ENCODE measurements around the gene TRPM3. TPM values are rescaled to one million over a fixed set of nuclear protein-coding genes. Genes with fewer than 3 reads are reported as not detected.

Gene TRPM3
- total RNA-seq, 1 donor from 2014 or later: 0.40 TPM

- DNase-seq (ENCODE audit: low read depth in 2 of 2): peak; percentile 16 to 36
These were observed 534.9 kb downstream of the TRPM3 start for GRCh38 chr9:70586476-70586875.

GRCh38 chr9:70581955-70582350 is 539.5 kb downstream of the TRPM3 start:
- DNase-seq (ENCODE audit: low read depth in 2 of 2): no peak

- DNase-seq (ENCODE audit: low read depth in 2 of 2): peak in 1 of 2 donors; percentile 20
These were observed 540.0 kb downstream of the TRPM3 start for GRCh38 chr9:70581214-70581954.

- no peak for DNase-seq (ENCODE audit: low read depth in 2 of 2)
These were observed 540.7 kb downstream of the TRPM3 start for GRCh38 chr9:70580606-70581195.

- DNase-seq (ENCODE audit: low read depth in 2 of 2): no peak
These were observed 541.7 kb downstream of the TRPM3 start for GRCh38 chr9:70579686-70580085.

- no peak for DNase-seq (ENCODE audit: low read depth in 2 of 2)
These were observed 542.7 kb downstream of the TRPM3 start for GRCh38 chr9:70578720-70579119.

- DNase-seq (ENCODE audit: low read depth in 2 of 2): no peak
These were observed 543.8 kb downstream of the TRPM3 start for GRCh38 chr9:70577671-70578070.

- no peak for DNase-seq (ENCODE audit: low read depth in 2 of 2)
These were observed 545.3 kb downstream of the TRPM3 start for GRCh38 chr9:70576116-70576515.

GRCh38 chr9:70574151-70574837 is 547.1 kb downstream of the TRPM3 start:
- DNase-seq (ENCODE audit: low read depth in 2 of 2): peak in 1 of 2 donors; percentile 36

GRCh38 chr9:70573308-70573707 is 548.1 kb downstream of the TRPM3 start:
- DNase-seq (ENCODE audit: low read depth in 2 of 2): no peak

GRCh38 chr9:70571258-70571657 is 550.2 kb downstream of the TRPM3 start:
- DNase-seq (ENCODE audit: low read depth in 2 of 2): no peak

- DNase-seq (ENCODE audit: low read depth in 2 of 2): no peak
These were observed 551.6 kb downstream of the TRPM3 start for GRCh38 chr9:70569791-70570190.

GRCh38 chr9:70569070-70569772 is 552.2 kb downstream of the TRPM3 start:
- DNase-seq (ENCODE audit: low read depth in 2 of 2): no peak

GRCh38 chr9:70567511-70567910 is 553.9 kb downstream of the TRPM3 start:
- no peak for DNase-seq (ENCODE audit: low read depth in 2 of 2)

GRCh38 chr9:70566751-70567150 is 554.7 kb downstream of the TRPM3 start:
- DNase-seq (ENCODE audit: low read depth in 2 of 2): no peak

GRCh38 chr9:70566066-70566465 is 555.4 kb downstream of the TRPM3 start:
- DNase-seq (ENCODE audit: low read depth in 2 of 2): no peak

- DNase-seq (ENCODE audit: low read depth in 2 of 2): no peak
These were observed 556.7 kb downstream of the TRPM3 start for GRCh38 chr9:70564468-70565335.

GRCh38 chr9:70563431-70564204 is 557.8 kb downstream of the TRPM3 start:
- DNase-seq (ENCODE audit: low read depth in 2 of 2): peak in 1 of 2 donors; percentile 57

- DNase-seq (ENCODE audit: low read depth in 2 of 2): no peak
These were observed 558.4 kb downstream of the TRPM3 start for GRCh38 chr9:70563010-70563409.

- DNase-seq (ENCODE audit: low read depth in 2 of 2): no peak
These were observed 559.5 kb downstream of the TRPM3 start for GRCh38 chr9:70561786-70562395.
